H9 (cell line): Measurements from ENCODE around the gene SYNRG. TPM values are rescaled to one million over a fixed set of nuclear protein-coding genes. Genes with fewer than 3 reads are reported as not detected.

Experiments used
- DNase-seq: peaks from one replicate; pipeline ENCODE4 v3.0.0-alpha.2; 2017
- H2AFZ ChIP-seq: one replicate; pipeline ENCODE4 v1.6.1; 2013; ENCODE audit warnings: mild to moderate bottlenecking, low read length, control low read depth, moderate library complexity
- H2AK5ac ChIP-seq: 2 replicates; pipeline ENCODE4 v1.6.1; 2013; ENCODE audit warnings: low read length, control low read depth, mixed read lengths; ENCODE audit not compliant: insufficient read length
- H2BK120ac ChIP-seq: one replicate; pipeline ENCODE4 v1.6.1; 2013; ENCODE audit warnings: low read depth, mild to moderate bottlenecking, low read length, control low read depth, inconsistent platforms; ENCODE audit not compliant: poor library complexity, severe bottlenecking
- H2BK12ac ChIP-seq: 2 replicates; pipeline ENCODE4 v1.6.1; 2013; ENCODE audit warnings: low read length, control low read depth, mixed read lengths, low read depth; ENCODE audit not compliant: insufficient read length
- H2BK15ac ChIP-seq: 2 replicates; pipeline ENCODE4 v1.6.1; 2013; ENCODE audit warnings: low read depth, low read length, control low read depth
- H2BK20ac ChIP-seq: one replicate; pipeline ENCODE4 v1.6.1; 2013; ENCODE audit warnings: low read depth, mild to moderate bottlenecking, low read length, control low read depth, inconsistent platforms; ENCODE audit not compliant: poor library complexity, severe bottlenecking
- H2BK5ac ChIP-seq: 2 replicates; pipeline ENCODE4 v1.6.1; 2013; ENCODE audit warnings: low read length, control low read depth, mixed read lengths; ENCODE audit not compliant: insufficient read length
- H3K14ac ChIP-seq: 2 replicates; pipeline ENCODE4 v1.6.1; 2013; ENCODE audit warnings: low read length, control low read depth; ENCODE audit not compliant: insufficient read depth
- H3K18ac ChIP-seq: 2 replicates; pipeline ENCODE4 v1.6.1; 2013; ENCODE audit warnings: low read depth, mild to moderate bottlenecking, mixed read lengths, low read length, control low read depth; ENCODE audit not compliant: insufficient read length
- H3K23ac ChIP-seq: 2 replicates; pipeline ENCODE4 v1.6.1; 2013; ENCODE audit warnings: low read length, control low read depth, mixed read lengths, low read depth; ENCODE audit not compliant: insufficient read length
- H3K23me2 ChIP-seq: 2 replicates; pipeline ENCODE4 v1.6.1; 2013; ENCODE audit warnings: low read depth, mild to moderate bottlenecking, mixed read lengths, low read length, control low read depth; ENCODE audit not compliant: insufficient read length, poor library complexity, severe bottlenecking
- H3K27ac ChIP-seq: 2 replicates; pipeline ENCODE4 v1.5.1; 2013; ENCODE audit warnings: low read length, control low read depth, mixed read lengths, low read depth; ENCODE audit not compliant: insufficient read length
- H3K27me3 ChIP-seq: 2 replicates; pipeline ENCODE4 v1.6.1; 2013; ENCODE audit warnings: low read length, control low read depth, inconsistent platforms; ENCODE audit not compliant: insufficient read depth
- H3K4ac ChIP-seq: 2 replicates; pipeline ENCODE4 v1.6.1; 2013; ENCODE audit warnings: low read depth, mild to moderate bottlenecking, control low read depth, inconsistent platforms, low read length, moderate library complexity
- H3K4me1 ChIP-seq: 2 replicates; pipeline ENCODE4 v1.6.1; 2013; ENCODE audit warnings: low read length, control low read depth, inconsistent platforms; ENCODE audit not compliant: insufficient read depth
- H3K4me2 ChIP-seq: 2 replicates; pipeline ENCODE4 v1.6.1; 2013; ENCODE audit warnings: low read length, control low read depth, mixed read lengths; ENCODE audit not compliant: insufficient read length, insufficient read depth
- H3K56ac ChIP-seq: 2 replicates; pipeline ENCODE4 v1.6.1; 2013; ENCODE audit warnings: low read depth, mild to moderate bottlenecking, mixed read lengths, low read length, control low read depth; ENCODE audit not compliant: insufficient read length
- H3K79me1 ChIP-seq: 2 replicates; pipeline ENCODE4 v1.6.1; 2013; ENCODE audit warnings: low read depth, mild to moderate bottlenecking, moderate library complexity, low read length, control low read depth, inconsistent platforms; ENCODE audit not compliant: insufficient read depth, poor library complexity, severe bottlenecking
- H3K79me2 ChIP-seq: 2 replicates; pipeline ENCODE4 v1.6.1; 2013; ENCODE audit warnings: low read length, control low read depth, inconsistent platforms; ENCODE audit not compliant: insufficient read depth
- H3K9ac ChIP-seq: 2 replicates; pipeline ENCODE4 v1.6.1; 2013; ENCODE audit warnings: low read length, control low read depth, mixed read lengths; ENCODE audit not compliant: insufficient read length; ENCODE audit errors: extremely low read depth
- H3K9me3 ChIP-seq: one replicate; pipeline ENCODE4 v1.6.1; 2013; ENCODE audit warnings: low read depth, low read length, inconsistent platforms; ENCODE audit not compliant: control insufficient read depth
- H3T11ph ChIP-seq: one replicate; pipeline ENCODE4 v1.6.1; 2013; ENCODE audit warnings: mild to moderate bottlenecking, low read length, control low read depth, inconsistent platforms
- H4K20me1 ChIP-seq: one replicate; pipeline ENCODE4 v1.6.1; 2013; ENCODE audit not compliant: control insufficient read depth, insufficient read length, insufficient read depth
- H4K5ac ChIP-seq: 2 replicates; pipeline ENCODE4 v1.6.1; 2013; ENCODE audit warnings: low read depth, mild to moderate bottlenecking, mixed read lengths, low read length, control low read depth; ENCODE audit not compliant: insufficient read length
- H4K8ac ChIP-seq: replicated peaks from 2 replicates; pipeline ENCODE4 v1.6.1; 2013; ENCODE audit warnings: low read length, control low read depth, mixed read lengths, low read depth; ENCODE audit not compliant: insufficient read length
- H4K91ac ChIP-seq: 2 replicates; pipeline ENCODE4 v1.6.1; 2013; ENCODE audit warnings: low read depth, mild to moderate bottlenecking, moderate library complexity, mixed read lengths, low read length, control low read depth; ENCODE audit not compliant: insufficient read length
- H3K27ac Mint-ChIP-seq, 3 experiments: 2 replicates in 2 of 3; 3 replicates in 1 of 3; pipeline ENCODE4 v1.8.0; 2020 to 2021; ENCODE audit warnings: mixed read lengths in 3 of 3, mild to moderate bottlenecking in 1 of 3, moderate library complexity in 1 of 3
- H3K27me3 Mint-ChIP-seq: 2 replicates; pipeline ENCODE4 v1.8.0; 2021; ENCODE audit warnings: low read depth, mild to moderate bottlenecking, moderate library complexity, mixed read lengths
- H3K36me3 Mint-ChIP-seq, 3 experiments: 2 replicates in 2 of 3; 3 replicates in 1 of 3; pipeline ENCODE4 v1.8.0; 2020 to 2021; ENCODE audit warnings: low read depth in 3 of 3, mixed read lengths in 3 of 3; ENCODE audit not compliant: insufficient read depth in 1 of 3
- H3K4me1 Mint-ChIP-seq, 2 experiments: 2 replicates each; pipeline ENCODE4 v1.8.0; 2020; ENCODE audit warnings: mixed read lengths in 2 of 2
- H3K4me3 Mint-ChIP-seq, 2 experiments: 2 replicates in 1 of 2; 3 replicates in 1 of 2; pipeline ENCODE4 v1.8.0; 2020 to 2021; ENCODE audit warnings: mild to moderate bottlenecking in 2 of 2, mixed read lengths in 2 of 2, moderate library complexity in 1 of 2
- H3K9me3 Mint-ChIP-seq, 2 experiments: 2 replicates in 1 of 2; 3 replicates in 1 of 2; pipeline ENCODE4 v1.8.0; 2020; ENCODE audit warnings: mild to moderate bottlenecking in 2 of 2, mixed read lengths in 2 of 2, moderate library complexity in 1 of 2
- WGBS: extraction: QIAGEN DNeasy Blood & Tissue Kit; methylation state at CpG from one replicate; pipeline ENCODE4 v1.1.7; 2013; ENCODE audit warnings: missing lambda C conversion rate, low lambda C conversion rate, mixed read lengths; ENCODE audit not compliant: insufficient read length; ENCODE audit errors: extremely low coverage; 5-methylcytosine and 5-hydroxymethylcytosine counted together
- microRNA-seq: library from miRNA; unstranded; fragments of <30 nt; microRNA quantifications from one replicate; pipeline ENCODE4, GENCODE V29; 2020; ENCODE audit warnings: borderline microRNAs expressed
- total RNA-seq: library from RNA; stranded (reverse); gene quantifications from 2 replicates; pipeline ENCODE4 v1.2.1, GENCODE V29; 2021
- TF ChIP-seq, protein P1 (sequence below): fragments of 200-600 bp; sonication (generic); conservative IDR thresholded peaks from 3 replicates; pipeline ENCODE4 v1.8.0; 2021; ENCODE audit warnings: antibody characterized with exemption, mild to moderate bottlenecking

The SYNRG gene
- total RNA-seq, 1 experiment from 2014 or later, result 30.5 TPM

- WGBS, result no CpG with 5 or more reads among the region's 7 CpGs
- Mint-ChIP-seq H3K4me3 (no peak overlapping the region), H3K9me3 (no peaks in the 10 kb centered on the region), H3K27me3 (no peaks in the 10 kb centered on the region), H3K27ac (no peak overlapping the region), H3K36me3 (peaks cover 7 to 42% (median 39%) of the 10 kb centered on the region in 3 experiments; a peak in 6 of 7 replicates), H3K4me1 (no peaks in the 10 kb centered on the region)
- H2BK120ac ChIP-seq, result no peak overlapping the region
- no peak overlapping the region for H3K4ac ChIP-seq
- no peak overlapping the region for H4K8ac ChIP-seq
- H3T11ph ChIP-seq, result no peak overlapping the region
- no peak overlapping the region for H2AK5ac ChIP-seq
- no peak overlapping the region for H3K14ac ChIP-seq
- no peak overlapping the region for H2AFZ ChIP-seq
- H2BK15ac ChIP-seq, result no peak overlapping the region
- no peak overlapping the region for H3K9ac ChIP-seq
- no peak overlapping the region for H2BK20ac ChIP-seq
- no peaks in the 10 kb centered on the region for H3K79me1 ChIP-seq
- H2BK12ac ChIP-seq, result no peak overlapping the region
- no peak for DNase-seq
- TF ChIP-seq, protein P1, sequence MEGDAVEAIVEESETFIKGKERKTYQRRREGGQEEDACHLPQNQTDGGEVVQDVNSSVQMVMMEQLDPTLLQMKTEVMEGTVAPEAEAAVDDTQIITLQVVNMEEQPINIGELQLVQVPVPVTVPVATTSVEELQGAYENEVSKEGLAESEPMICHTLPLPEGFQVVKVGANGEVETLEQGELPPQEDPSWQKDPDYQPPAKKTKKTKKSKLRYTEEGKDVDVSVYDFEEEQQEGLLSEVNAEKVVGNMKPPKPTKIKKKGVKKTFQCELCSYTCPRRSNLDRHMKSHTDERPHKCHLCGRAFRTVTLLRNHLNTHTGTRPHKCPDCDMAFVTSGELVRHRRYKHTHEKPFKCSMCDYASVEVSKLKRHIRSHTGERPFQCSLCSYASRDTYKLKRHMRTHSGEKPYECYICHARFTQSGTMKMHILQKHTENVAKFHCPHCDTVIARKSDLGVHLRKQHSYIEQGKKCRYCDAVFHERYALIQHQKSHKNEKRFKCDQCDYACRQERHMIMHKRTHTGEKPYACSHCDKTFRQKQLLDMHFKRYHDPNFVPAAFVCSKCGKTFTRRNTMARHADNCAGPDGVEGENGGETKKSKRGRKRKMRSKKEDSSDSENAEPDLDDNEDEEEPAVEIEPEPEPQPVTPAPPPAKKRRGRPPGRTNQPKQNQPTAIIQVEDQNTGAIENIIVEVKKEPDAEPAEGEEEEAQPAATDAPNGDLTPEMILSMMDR, result no peak
- H3K4me2 ChIP-seq, result no peak overlapping the region
- no peak overlapping the region for H2BK5ac ChIP-seq
- H3K27me3 ChIP-seq, result no peaks in the 10 kb centered on the region
- H3K27ac ChIP-seq, result no peak overlapping the region
- H3K23ac ChIP-seq, result no peak overlapping the region
- no peaks in the 10 kb centered on the region for H4K20me1 ChIP-seq
- no peak overlapping the region for H4K91ac ChIP-seq
- H3K4me1 ChIP-seq, result no peaks in the 10 kb centered on the region
- no peaks in the 10 kb centered on the region for H3K23me2 ChIP-seq
- H4K5ac ChIP-seq, result no peak overlapping the region
- H3K79me2 ChIP-seq, result no peaks in the 10 kb centered on the region
- no peak overlapping the region for H3K56ac ChIP-seq
- no peak overlapping the region for H3K18ac ChIP-seq
- no peaks in the 10 kb centered on the region for H3K9me3 ChIP-seq
Observed at GRCh38 chr17:37465069-37465616, 144.1 kb downstream of the SYNRG start.

Small RNA genes lying within 50 kb of the gene (microRNA-seq; reads per million reads assigned to microRNA genes)
- not detected for gene MIR378J

Other genes with a start within 250 kb of the SYNRG start
- not detected in 2 replicates for gene C17orf78, start 233.4 kb downstream of the SYNRG start, total RNA-seq
- gene ACACA, start 202.6 kb downstream of the SYNRG start, total RNA-seq, result 123 and 135 TPM in 2 replicates
- gene TADA2A, start 202.5 kb downstream of the SYNRG start, total RNA-seq, result 20.9 and 25.2 TPM in 2 replicates
- gene DUSP14, start 119.5 kb downstream of the SYNRG start, total RNA-seq, result 21.3 and 22.0 TPM in 2 replicates
- 58.9 and 65.4 TPM in 2 replicates for gene DDX52, start 34.0 kb upstream of the SYNRG start, total RNA-seq
- not detected in 2 replicates for gene HNF1B, start 135.6 kb upstream of the SYNRG start, total RNA-seq